Measurements from ENCODE around the gene CHN2.

Gene CHN2

DNA sequence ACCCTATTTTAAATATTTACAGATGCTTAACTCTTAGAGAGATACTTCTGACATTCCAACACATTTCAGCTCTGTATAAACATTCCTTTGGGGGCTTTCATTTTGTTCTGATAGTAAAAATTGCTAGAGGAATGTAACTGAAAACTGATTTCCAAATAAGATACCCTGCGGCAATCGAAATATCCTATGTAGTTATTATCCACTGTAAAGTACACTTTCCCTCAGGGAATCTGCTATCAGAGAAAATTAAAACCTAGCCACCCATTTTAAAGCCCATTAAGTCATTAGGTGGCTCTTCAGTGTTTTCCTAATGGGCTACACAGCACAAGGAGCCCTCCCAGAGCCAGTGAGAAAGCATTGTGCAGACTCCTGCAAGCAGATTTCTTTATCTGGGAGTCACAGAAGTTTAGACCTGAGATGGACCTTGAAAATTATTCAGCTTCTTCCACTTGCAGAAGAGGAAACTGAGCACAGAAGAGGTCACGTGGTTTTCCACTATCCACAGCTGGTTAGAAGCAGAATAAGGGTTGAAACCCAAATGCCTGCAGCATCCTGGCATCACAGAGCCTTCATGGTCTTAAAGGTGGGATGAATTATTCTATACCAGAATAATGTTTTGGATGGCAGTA, 35.7 kb upstream of the CHN2 start:
- Histone ChIP-seq H3K27ac (no peak overlapping the region), H3K36me3 (ENCODE audit: control insufficient read depth, insufficient read depth, low read length) (no peaks in the 10 kb centered on the region), H3K4me2 (ENCODE audit: low read length) (no peak overlapping the region), H2AFZ (no peak overlapping the region), H3K4me3 (ENCODE audit: low read depth, low read length) (no peak overlapping the region), H3K79me2 (no peaks in the 10 kb centered on the region), H3K4me1 (no peaks in the 10 kb centered on the region), H3K27me3 (ENCODE audit: control insufficient read depth, insufficient read depth, low read length) (no peaks in the 10 kb centered on the region), H3K9ac (no peak overlapping the region), H3K9me3 (ENCODE audit: control insufficient read depth, low read length) (no peaks in the 10 kb centered on the region)
- TF ChIP-seq CTCF (IDR thresholded peaks at IDR 0.05) = no peak

DNA sequence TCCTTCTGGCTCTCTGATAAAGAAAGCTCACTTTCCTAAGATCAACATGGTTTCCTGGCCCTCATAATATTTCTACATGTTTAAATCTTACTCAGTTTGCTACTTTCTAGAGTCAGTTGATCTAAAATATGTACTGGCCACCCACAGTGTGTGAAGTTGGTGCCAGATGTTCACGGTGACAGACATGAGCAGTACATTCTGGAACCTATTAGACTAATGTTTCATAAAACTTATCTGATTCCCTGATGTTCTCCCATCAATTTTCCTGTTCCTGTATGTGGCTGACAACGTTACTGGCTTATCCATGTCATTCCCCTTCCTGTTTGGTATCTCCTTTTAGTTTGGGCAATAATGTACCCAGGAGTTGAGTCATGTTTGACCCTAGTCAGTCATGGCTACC, 34.5 kb upstream of the CHN2 start:
- Histone ChIP-seq H3K27ac (no peak overlapping the region), H3K9ac (no peak overlapping the region), H3K4me3 (ENCODE audit: low read depth, low read length) (no peak overlapping the region), H3K79me2 (no peaks in the 10 kb centered on the region), H3K4me2 (ENCODE audit: low read length) (no peak overlapping the region), H2AFZ (no peak overlapping the region), H3K4me1 (no peaks in the 10 kb centered on the region), H3K36me3 (ENCODE audit: control insufficient read depth, insufficient read depth, low read length) (no peaks in the 10 kb centered on the region), H3K27me3 (ENCODE audit: control insufficient read depth, insufficient read depth, low read length) (no peaks in the 10 kb centered on the region), H3K9me3 (ENCODE audit: control insufficient read depth, low read length) (no peaks in the 10 kb centered on the region)
- TF ChIP-seq CTCF (IDR thresholded peaks at IDR 0.05) = no peak

- Histone ChIP-seq H3K4me1 (no peaks in the 10 kb centered on the region), H3K36me3 (ENCODE audit: control insufficient read depth, insufficient read depth, low read length) (no peaks in the 10 kb centered on the region), H3K9ac (no peak overlapping the region), H3K9me3 (ENCODE audit: control insufficient read depth, low read length) (no peaks in the 10 kb centered on the region), H3K27ac (no peak overlapping the region), H3K4me2 (ENCODE audit: low read length) (no peak overlapping the region), H3K27me3 (ENCODE audit: control insufficient read depth, insufficient read depth, low read length) (no peaks in the 10 kb centered on the region), H2AFZ (no peak overlapping the region), H3K4me3 (ENCODE audit: low read depth, low read length) (no peak overlapping the region), H3K79me2 (no peaks in the 10 kb centered on the region)
- TF ChIP-seq CTCF (IDR thresholded peaks at IDR 0.05) = no peak
These were observed 33.3 kb upstream of the CHN2 start for GRCh38 chr7:29161231-29161630.

DNA sequence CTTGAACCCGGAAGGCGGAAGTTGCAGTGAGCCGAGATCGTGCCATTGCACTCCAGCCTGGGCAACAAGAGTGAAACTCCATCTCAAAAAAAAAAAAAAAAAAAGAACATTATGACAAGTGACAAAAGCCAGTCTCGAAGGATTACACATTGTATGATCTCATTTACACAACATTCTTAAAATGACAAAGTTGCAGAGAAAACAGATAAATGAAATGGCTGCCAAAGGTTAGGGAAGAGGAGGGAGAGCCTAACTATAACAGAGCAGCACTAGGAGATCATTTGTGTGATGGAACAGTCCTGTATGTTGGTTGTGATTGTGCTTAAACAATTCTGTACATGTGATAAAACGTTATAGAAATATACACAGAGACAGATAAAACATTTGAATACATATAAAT, 32.0 kb upstream of the CHN2 start:
- Histone ChIP-seq H3K9me3 (ENCODE audit: control insufficient read depth, low read length) (no peaks in the 10 kb centered on the region), H3K79me2 (no peaks in the 10 kb centered on the region), H3K4me1 (no peaks in the 10 kb centered on the region), H3K27ac (no peak overlapping the region), H3K27me3 (ENCODE audit: control insufficient read depth, insufficient read depth, low read length) (no peaks in the 10 kb centered on the region), H3K9ac (no peak overlapping the region), H3K4me2 (ENCODE audit: low read length) (no peak overlapping the region), H3K4me3 (ENCODE audit: low read depth, low read length) (no peak overlapping the region), H3K36me3 (ENCODE audit: control insufficient read depth, insufficient read depth, low read length) (no peaks in the 10 kb centered on the region), H2AFZ (no peak overlapping the region)
- TF ChIP-seq CTCF (IDR thresholded peaks at IDR 0.05) = no peak

DNA sequence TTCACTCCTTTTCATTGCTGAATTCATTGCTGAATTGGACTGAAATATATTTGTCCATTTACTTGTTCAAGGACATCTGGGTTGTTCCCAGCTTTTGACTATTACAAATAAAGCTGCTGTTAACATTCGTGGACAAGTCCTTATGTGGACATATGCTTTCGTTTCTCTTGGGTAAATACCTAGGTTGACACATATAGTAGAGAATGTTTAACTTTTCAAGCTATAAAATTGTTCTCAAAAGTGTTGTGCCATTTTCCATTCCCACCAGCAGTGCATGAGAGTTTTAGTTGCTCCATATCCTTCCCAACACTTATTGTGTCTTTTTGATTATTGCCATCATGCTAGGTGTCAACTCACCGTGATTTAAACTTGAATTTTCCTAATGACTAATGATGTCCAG, 30.7 kb upstream of the CHN2 start:
- H3K27me3 ChIP-seq (ENCODE audit: control insufficient read depth, insufficient read depth, low read length) = no peaks in the 10 kb centered on the region
- no peak overlapping the region for H2AFZ ChIP-seq
- no peaks in the 10 kb centered on the region for H3K4me1 ChIP-seq
- no peaks in the 10 kb centered on the region for H3K79me2 ChIP-seq
- H3K36me3 ChIP-seq (ENCODE audit: control insufficient read depth, insufficient read depth, low read length) = no peaks in the 10 kb centered on the region
- no peak for TF ChIP-seq CTCF (IDR thresholded peaks at IDR 0.05)
- H3K9me3 ChIP-seq (ENCODE audit: control insufficient read depth, low read length) = no peaks in the 10 kb centered on the region
- no peak overlapping the region for H3K9ac ChIP-seq
- no peak overlapping the region for H3K4me2 ChIP-seq (ENCODE audit: low read length)
- H3K4me3 ChIP-seq (ENCODE audit: low read depth, low read length) = no peak overlapping the region
- H3K27ac ChIP-seq = no peak overlapping the region

All from parathyroid adenoma (tissue), 2 donors.